DLD1 (cell line): ENCODE measurements around the gene NUDCD3.
"Not testable (repeated sequence)": the region's sequence is repeated elsewhere in the genome, so short reads cannot be mapped to it uniquely, and the experiment has no call there.

Experiments
- in situ Hi-C: cut with HindIII; loops from 2 replicates; pipeline ENCODE4 v1.10.0; 2017; ENCODE audit warnings: low sequenced_read_pairs

The NUDCD3 gene

DNA sequence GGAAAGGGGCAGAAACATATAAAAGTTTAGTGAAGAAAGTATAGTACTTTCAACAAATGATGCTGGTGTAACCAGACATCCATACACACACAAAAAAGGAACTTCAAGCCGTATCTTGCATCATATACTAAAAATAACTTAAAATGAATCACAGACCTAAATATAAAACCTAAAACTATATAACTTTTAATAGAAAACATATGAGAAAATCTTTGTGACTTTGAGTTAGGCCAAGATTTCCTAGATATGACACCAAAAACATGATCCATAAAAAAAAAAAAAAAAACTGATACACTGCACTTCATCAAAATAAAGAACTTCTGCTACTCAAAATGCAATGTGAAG lies 40.9 kb downstream of the NUDCD3 start:
- in situ Hi-C loops: no loop called here

DNA sequence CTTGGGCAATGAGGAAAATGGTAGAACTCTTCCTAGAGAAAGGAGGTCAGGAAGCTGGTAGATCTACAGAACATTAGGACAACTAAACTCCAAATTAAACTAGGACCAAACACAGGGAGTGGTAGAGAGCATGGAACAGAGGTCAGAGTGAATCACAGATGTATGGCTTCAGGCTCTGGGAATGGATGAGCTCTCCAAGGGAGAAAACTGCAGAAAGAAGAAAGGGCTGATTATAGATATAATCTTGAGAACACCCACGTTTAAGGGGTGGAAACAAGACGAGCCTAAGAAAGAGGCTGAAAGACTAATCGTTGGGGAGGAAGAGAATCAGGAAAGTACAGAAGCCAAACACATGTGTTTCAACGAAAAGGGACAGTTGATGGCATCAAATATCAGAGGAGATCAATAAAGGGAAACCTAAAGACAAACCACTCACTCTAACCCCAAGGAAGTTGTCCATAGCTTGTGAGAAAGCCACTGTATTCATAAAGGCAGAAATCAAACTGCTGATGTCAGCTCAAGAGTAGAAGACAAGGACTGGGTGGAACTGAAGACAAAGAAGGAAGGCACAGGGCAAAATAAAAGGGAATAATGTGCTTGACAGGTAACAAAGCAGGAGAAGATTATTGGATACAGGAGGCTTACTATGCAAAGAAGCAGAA lies 41.4 kb downstream of the NUDCD3 start:
- in situ Hi-C loops: no loop called here

DNA sequence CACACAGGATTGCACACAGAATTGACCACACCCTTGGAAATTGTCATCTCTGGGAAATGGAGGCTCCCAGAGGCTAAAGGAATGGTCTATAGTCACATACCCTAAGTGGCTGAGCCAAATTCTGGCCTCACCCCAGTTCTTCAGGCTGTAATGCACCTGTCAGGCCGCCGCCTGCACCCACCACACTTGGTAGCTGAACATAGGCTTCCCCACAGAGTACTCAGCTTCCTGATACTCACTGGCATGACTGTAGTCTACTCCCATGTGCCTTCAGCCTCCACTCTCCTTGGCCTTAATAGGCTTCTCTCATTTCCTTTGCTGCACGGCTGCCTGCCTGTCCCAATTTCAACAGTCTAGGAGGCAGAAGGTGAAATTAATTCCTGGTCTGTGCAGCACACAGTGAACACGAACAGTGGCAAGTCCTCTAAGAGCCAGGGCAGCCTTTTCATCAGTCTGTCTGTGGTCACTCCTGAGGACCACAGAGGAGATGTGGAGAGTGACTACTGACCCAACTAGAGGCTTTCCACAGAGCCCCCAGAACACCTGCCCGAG lies 42.5 kb downstream of the NUDCD3 start:
- in situ Hi-C loops: no loop called here

DNA sequence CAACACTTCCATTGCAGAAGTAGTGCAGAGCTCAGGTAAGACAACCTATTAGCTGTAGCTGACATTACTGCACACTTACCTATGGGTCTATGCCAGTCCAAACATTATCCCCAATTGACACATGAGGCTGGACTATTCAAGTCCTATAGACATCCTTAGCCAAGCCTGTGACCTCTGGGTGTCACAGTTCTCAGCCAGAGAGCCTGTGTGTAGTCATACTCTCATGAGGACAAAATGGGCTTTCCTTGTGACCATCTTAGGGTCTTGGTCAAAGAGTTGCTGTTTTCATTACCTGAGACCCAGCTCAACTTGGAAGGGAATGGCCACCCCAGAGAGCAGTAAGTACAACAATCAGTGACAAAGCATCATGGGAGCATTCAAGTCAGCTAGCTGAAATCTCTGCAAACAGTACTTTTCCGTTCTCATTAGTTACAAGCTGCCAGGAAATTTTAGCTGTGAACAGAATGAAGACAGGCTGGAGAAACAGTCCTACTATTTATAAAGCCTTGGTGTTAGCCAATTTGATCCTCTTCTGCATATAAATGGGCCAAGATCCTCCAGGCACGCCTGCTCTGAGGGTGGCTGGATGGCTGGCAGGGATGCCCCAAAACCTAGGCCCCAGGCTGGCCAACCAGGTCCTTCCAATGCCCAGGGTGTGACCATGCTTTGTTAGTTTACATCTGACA lies 44.3 kb downstream of the NUDCD3 start:
- in situ Hi-C loops: no loop called here

DNA sequence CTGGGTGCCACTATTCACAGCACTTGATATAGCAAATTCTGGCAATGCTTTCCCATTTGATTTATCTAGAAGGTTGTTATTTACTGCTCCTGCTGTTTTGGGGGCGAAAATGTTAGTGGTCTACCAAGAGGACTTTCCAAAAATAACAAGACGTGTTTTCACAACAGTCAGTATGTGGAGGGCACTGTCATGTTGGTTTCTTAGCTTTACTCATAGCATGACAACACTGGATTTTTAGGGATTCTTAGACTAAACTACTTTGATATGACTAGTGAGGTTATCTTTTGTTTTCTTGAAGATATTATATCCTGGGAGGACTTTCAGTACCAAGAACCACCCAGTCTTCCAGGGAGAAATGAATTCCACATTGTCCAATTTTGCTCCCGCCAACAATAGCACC lies 49.4 kb downstream of the NUDCD3 start:
- in situ Hi-C loops: no loop called here

DNA sequence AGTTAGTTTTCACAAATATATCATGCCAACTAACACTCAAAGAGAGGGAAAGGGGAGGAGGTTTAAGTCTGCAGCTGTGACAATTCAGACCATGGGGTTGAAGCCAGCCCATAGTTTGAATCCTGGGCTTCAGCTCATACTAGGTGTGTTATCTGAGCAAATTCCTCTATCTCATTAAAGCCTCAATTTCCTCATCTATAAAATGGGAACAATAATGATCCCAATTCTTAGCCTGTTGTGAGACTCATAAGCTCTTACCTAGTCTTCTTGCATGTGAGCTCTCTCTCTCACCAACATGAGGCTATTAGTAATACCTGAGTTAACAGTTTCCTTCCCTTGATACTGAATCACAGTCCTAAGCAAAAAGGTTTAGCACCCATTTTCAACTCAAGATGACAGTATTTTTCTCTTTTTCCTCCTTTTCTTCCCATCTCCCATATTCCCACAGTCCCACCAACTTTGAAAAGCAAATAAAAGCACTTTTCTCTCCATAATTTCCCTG lies 49.8 kb downstream of the NUDCD3 start:
- in situ Hi-C loops: no loop called here

DNA sequence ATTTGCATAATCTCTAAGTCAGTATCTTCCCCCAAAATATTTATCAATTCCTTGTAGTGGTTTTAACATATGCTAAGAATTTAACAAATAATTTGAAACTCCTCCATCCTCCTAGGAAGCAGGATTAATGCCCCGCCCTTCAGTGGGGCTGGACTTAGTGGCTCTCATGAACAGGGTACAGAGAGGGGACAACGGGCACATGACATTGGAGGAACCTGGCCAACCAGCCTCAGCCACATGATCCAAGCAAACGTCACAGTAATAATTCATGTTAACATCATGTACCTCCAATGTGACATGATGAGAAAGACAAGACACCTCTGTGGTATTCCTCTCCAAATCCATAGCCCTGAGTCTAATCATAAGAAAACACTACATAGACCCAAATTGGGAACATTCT lies 50.5 kb downstream of the NUDCD3 start:
- in situ Hi-C loops: no loop called here

DNA sequence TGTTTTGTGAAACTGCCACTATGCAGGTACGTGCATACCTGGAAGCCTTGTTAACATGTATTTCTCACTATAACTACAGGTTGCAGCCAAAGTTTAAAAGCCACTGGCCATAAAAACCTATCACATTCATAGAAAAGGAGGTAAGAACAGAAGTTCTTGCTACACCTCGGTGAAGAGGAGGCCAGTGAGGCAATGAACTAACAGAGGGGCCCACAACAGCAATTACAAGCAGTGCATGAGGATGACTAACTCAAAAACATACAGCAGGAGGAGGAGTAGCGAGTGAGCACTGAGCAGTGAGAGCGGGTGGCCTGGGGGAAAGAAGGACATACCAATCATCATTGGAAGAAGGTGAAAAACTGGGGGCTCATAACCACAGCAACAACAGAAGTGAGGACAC lies 51.6 kb downstream of the NUDCD3 start:
- in situ Hi-C loops: no loop called here

DNA sequence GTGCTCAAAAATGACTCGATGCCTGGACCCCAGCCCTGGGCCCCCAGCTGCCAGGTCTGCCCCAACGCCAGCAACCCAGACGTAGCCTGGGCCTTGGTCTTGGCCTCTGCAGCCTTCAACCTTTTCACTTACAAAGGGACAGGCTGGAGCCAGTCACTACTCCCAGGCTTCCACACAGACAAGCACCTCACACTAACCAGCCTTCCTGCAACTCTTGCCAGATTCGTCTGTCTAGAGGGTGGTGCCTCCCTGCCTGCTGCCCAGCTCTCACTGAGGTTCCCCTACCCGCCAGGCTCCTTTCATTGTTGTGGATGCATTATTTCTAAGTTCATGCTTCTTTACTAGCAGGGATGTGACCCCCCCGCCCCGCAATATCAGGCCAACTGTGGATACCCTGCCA lies 56.3 kb downstream of the NUDCD3 start:
- in situ Hi-C loops: no loop called here

DNA sequence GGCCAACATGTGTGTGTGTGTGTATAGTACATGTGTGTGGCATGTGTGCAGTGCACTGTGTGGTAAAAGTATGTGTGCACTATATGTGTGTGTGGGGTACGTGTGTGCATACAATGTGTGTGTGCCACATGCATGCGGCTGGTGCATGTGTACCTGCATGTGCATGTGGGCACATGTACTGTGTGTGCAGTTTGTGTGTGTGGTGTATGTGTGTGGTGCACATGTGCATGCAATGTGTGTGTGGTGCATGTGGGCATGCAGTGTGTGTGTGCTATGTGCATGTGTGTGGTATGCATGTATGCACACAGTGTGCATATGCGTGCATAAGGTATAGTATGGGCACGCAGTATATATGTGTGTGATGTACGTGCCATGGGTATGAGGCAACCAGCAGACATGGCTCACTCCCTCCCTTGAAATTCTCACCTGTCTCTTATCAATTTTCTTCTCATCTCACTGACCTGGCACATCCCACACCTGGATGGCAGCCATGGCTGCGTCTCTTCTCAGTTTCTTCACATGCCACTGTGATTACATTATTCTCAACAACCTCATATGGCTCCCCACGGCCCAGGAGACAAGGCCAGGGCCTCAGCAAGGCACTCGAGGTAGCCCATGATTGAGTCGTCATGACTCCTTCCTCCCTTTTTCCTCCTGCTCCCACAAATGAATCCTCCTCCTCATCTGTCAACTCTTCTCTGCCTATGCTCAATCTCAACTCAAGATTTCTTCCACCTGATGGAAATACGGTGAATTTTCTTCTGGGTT lies 57.0 kb downstream of the NUDCD3 start:
- in situ Hi-C loops: no loop called here

DNA sequence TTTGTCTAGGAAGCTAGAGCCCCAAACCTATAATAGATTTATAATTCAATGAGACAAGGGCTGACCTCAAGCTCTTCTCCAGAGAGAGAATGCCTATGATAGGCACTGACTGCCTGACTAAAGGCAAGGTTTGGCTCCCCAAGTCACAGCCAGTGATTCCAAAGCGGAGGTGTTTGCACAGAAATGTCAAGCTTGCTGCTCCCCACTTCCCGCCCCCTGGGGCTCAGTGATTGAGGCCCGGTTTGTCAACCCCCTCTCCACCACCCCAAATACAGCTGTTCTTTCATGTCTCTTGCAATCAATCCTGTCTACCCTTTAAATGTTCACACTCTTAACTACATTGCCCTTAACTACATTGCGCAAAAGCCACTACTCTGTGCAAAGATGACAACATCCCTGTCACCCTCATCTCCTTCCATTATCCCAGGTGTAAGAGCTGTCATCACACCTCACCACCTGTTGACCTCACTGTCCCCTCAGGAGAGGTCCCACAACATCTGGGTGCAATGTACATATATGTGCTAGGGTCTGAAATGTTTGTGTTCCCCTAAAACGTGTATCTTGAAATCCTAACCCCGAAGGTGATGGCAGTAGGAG lies 58.0 kb downstream of the NUDCD3 start:
- in situ Hi-C loops: no loop called here

DNA sequence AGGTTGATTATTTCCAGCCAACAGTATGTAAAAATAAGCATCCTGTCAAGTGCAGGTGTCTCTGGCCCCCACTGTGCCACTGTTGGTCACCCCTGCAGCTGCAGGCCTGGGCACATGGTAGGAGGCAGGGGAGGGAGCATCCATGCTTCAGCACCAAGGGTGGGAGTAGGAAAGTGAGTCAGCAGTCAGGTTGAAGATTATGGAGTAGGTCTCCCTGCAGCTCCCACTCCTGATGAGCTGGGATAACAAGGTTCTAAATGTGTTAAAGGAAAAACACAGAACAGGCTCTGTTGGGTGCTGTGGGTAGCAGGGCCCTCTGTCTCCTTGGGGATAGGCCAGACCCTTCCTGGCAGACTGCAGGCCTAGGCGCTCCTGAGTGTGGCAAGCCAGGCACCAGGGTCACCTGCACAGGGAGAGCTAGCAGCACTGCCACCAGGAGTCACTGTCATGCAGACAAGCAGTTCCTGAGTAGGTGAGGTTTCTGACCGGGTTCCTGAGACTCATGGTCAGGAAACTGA lies 59.3 kb downstream of the NUDCD3 start:
- in situ Hi-C loops: no loop called here

DNA sequence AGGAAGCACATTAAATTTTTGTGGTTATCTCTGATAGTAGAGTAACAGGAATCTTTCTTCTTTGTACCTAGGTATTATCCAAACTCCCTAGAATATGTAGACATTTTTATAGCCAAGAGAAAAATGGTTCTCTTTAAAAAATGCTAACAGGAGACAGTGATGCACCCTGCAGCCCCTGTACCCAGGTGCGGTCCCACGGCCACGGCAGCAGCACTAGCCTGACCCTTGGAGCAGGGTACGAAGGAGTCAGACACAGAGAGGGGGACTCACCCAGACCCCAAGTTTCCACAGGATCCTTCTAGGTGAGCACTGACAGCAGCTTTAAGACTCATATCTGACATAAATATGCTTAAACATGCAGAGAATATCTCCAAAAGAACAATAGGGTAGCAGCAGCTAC lies 60.4 kb downstream of the NUDCD3 start:
- in situ Hi-C loops: no loop called here

DNA sequence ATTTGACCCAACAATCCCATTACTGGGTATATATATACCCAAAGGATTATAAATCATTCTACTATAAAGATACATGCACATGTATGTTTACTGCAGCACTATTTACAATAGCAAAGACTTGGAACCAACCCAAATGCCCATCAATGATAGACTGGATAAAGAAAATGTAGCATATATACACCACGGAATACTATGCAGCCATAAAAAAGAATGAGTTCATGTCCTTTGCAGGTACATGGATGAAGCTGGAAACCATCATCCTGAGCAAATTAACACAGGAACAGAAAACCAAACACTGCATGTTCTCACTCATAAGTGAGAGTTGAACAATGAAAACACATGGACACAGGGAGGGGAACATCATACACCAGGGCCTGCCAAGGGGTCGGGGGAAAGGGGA lies 65.7 kb downstream of the NUDCD3 start:
- in situ Hi-C loops: not testable (repeated sequence)

DNA sequence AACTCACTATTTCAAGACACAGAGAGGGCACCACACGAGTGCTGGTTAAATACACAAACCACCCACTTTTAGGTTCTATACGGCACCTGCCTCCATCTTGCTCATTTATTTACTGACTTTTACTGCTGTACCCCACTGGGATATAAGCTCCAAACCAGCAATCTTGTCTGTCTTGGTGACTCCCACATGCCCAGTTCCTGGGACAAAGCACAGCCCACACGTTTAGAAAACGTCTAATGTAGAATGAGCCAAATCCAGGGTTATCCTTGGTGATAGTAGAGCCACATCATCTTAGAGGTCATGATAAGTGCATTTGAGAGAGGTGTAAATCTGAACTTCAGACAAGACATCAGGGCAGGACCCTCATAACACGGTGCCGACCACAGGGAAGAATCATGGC lies 73.5 kb downstream of the NUDCD3 start:
- in situ Hi-C loops: no loop called here

DNA sequence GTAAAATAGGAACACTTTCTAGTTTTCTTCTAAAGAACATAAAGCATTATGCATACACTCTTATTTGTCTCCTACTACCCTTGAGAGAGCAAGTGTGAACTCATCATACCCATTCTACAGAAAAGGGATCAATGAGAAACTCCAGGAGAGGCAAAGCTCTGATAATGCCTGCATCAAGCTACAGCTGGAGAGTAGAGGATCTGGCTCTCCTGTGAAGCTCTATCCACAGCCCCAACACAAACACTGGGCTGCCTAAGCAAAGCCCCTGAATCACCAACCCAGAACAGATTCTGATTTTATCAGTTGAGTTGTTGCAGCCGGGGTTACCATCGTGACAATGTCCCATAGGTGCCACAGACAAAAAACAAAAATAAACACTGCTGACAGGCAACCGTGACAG lies 74.9 kb downstream of the NUDCD3 start:
- in situ Hi-C loops: no loop called here

DNA sequence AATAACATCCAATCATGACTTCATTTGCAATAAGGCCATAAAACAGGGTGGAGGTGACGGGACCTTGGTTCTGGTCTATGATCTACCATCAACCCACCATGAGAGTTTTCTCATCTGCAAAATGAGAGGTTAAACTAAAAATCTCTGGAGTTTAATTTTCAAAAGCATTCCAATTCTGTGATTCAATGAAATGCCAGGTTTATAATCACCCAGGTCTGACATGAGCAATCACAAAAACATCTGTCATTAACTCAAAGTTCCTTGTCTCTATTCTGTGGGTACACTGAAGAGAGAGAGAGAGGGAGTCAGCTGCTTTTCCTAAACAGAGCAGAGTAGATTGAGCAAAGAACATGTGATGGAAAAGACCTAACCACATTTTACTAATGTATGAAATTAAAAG lies 75.4 kb downstream of the NUDCD3 start:
- in situ Hi-C loops: no loop called here

DNA sequence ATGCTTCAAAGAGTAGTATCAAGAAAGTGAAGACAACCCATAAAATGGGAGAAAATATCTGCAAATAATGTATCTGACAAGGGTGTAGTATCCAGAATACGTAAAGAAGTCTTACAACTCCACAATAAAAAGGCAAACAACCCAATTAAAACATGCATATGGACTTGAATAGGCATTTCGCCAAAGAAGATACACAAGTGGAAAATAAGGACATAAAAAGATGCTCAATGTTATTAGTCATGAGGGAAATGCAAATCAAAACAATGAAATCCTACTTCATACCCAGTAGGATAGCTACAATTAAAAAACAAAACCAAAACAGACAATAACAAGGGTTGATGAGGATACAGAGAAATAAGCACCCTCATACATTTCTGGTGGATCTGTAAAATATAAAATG lies 79.2 kb downstream of the NUDCD3 start:
- in situ Hi-C loops: no loop called here

DNA sequence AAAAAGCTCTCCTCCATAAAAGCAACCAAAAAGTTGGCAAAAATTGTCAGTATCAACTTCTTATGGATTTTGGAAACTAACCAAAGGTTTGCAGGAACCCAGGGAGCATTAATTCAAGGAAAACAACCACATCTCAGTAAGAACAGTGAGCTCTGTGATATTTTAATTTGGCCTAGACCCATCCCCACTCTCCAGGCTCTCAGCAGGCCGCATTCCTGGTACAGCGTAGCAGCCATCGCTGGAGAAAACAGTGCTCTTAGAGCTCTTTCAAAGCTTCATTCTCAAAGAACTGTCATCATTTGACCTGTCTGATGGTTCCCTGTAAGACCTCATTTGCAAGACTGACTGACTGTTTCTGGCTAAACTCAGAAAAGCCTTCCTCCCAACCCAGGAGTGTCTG lies 81.9 kb downstream of the NUDCD3 start:
- in situ Hi-C loops: no loop called here

DNA sequence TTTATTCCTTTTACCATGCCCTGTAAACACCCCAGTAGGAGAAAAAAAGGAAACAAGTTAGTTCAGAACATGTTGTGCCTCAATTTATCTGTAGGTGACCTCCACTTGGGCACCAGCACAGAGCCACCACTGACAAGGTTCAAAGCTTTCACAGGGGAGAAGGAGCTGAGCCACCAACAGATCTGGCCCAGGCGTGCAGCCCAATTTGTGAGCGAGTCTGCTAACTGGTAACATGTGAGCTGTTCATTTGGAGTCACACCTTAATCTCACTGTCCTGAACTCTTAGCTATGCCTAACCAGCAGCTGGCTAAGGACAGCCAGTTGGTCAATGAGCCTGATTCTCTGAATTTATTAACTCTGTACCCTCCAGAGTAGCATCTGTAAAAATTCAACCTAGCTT lies 86.7 kb downstream of the NUDCD3 start:
- in situ Hi-C loops: no loop called here

DNA sequence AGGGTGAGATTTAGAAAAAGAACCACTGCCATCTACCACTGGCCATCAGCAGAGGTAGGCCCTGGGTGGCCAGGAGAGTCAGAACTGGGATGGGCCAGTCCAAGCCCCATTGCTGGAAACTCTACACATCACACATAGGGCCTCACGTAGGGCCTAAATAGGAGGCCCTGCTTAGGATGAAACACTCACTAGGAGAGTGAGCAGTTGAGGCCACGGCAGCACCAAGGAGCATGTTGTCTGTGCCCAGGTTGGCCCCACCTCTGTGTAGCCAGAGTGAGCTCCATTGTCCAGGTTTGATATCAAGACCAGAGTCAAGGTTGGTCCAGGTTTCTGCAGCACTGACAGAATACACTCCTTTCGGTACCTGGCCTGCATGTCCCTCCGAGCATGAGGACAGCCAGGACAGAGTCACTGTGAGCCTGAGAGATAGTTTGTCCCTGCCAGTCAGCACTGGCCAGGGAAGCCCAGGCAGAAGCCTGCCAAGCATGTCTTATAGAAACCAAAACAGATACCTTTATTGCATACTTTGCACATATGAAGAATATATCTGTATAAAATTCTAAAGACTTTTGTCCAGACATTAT lies 87.2 kb downstream of the NUDCD3 start:
- in situ Hi-C loops: no loop called here
